Stimulated activated CD4-positive, alpha-beta T cell treated with anti-CD3 and anti-CD28 coated beads, Interleukin-2, amount 100 ng/mL, for 48 hours (primary cell): ENCODE measurements around the gene DSTN.

Experiments used
- DNase-seq, 2 donors: peaks; one replicate each; pipeline ENCODE4 v3.0.0-alpha.2; 2020

Gene DSTN

DNA sequence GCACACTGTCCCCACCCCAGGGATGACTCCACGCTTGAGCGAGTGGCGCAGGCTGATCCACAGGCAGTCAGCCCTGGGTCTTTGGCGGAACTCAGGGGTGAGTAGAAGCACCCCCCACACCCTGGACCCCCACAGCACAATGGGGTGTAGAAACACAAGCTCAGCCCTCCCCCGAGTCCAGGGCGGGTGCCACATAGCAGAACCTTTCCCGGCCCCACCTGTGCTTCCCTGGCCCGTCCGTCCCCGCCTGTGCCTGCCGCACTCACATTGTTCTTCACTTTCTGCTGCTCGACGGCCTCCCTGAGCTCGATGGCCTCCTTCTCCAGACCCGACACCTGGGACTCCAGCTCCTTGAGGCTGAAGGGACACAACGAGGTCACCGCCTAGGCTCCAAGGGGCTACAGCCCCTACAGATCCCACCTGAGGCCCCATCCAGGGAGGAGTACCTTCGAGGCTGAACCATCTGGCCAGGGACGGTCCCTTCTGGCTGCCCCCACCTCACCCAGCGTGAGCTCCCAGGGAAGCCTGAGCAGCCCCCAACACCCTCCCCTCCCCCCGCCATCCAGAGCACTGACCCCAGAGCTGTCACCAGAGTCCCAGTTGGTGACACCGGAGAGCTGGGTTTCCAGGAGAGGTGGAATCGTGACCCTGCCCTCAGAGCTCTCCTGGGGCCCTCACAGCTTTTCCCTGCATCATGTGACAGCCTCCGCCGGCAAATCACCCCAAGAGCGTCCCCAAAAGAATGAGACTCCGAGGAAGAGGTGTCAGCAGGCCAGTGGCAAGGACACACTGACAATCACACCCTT is 55.6 kb downstream of the DSTN start:
- DNase-seq, result no peak

DNA sequence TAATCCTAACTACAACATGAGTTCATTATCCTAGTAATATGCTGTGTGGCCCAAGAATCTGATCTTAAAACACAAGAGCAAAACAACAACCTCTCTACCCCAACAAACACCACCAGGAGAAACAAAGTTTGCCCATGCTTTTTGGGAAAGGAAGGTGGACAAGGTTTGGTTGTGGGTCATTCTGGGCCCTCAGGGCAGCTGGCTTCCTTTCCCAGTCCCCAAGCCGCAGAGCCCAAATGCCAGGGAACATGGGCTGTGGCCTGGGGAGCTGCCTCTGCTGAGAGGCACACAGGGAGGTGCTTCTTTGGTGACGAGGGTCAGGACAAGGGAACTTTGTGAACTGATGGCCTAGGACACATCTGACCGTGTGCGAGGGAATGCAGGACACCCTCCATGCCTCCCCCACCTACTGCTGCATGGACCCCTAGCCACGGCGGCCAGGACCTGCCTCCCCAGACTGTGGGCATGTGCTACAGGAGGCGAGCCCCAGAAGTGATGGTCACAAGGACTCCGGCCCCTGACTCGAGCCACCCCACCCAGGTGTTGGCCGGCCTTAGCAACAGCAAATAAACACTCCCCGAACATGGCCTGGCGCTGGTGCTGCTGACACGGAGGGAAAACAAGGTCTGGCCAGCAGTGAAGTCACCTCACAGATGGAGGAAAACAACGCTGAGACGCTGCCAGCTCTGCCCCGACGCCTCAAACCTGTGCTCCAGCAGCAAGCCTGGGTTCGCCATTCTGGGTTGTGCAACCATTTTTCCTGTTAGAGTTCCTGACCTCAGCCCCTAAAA is 56.5 kb downstream of the DSTN start:
- no peak for DNase-seq

DNA sequence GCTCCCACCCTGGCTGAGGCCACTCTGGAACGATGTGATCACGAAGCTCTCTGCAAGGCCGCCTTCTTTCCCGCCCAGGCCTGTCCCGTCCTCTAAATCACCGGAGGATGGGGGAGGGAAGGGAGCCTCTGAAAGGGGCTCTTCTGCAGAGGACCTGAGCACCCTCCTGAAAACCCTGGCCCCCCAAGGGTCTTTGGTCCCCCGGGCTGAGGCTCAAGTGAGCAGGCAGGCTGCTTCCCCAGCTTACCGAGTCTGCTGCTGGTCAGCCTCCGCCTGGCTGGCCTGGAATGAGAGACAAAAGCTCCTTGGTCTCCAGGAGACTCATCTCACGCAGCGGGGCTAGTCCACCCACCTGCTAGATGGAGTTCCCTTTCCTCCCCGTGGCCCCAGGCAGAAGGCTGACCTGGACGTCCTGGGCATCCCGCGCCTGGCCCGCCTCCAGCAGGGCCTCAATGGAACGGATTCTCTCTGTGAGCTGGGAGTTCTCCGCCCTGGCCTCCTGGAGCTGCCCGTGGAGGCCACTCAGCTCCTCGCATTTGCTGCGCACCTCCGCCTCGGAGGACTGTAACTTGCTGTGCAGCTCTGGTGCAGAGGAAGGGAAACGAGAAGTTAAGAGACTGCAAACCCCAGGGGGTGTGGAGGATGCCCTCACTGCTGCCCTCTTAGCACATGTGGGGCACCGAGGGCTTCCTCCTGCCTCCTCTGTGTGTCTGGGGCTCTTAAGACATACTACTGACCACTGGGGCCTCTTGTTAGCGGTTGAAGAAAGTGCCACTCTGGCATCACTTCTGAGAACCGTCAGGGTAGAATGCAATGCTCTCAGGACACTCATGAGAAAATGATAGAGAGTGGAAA is 57.5 kb downstream of the DSTN start:
- no peak for DNase-seq

DNA sequence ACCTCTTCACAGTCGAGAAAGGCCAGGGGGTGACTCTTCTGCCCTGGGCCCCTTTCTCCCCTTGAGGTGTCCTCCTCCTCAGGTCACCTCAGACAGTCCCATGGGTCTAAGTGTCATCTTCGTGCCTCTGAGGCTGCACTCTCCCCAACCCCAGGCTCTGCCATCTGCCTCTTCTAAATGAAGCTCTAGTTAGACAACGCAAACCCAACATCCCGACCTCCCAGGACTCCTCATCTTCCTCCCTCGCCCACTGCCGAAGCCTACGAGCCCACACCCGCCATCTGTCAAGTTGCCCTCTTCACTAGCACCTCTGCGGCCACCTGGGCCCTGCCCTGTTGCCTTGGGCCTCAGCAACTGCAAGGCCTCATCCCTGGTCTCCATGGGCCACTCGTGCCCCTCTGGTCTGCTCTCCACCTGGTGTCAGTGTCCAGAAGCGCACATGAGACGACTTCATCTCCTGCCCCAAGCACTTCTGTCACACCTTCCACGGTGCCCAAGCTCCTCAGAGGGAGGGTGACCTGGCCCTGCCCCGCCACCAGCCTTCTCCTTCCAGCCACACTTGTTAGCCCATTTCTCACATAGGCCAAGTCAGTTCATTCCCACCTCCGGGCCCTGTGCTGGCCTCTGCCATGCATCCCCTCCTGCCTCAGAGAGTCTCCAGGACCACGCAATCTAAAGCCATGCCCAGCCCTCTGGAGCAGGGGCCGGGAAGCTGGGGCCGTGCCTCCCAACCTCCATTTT is 58.4 kb downstream of the DSTN start:
- no peak for DNase-seq

DNA sequence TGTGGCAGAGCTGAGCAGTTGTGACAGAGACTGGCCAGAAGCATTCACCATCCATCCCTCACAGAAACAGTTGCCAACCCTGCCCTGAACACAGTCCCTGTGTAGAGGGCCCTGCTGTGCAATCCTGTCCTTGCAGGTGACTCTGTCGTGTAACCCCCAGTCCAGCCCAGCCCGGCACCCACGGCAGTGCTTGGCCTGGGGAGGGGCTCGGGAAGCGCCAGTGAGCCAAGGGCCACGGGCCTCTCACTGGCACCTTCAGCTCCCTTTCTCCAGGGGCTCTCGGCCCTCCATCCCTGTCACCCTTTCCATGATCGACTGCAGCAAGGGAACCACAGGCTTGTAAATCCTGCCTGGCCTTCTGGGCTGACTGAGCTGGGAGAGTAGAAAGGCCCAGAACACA is 59.1 kb downstream of the DSTN start:
- DNase-seq, result no peak

DNA sequence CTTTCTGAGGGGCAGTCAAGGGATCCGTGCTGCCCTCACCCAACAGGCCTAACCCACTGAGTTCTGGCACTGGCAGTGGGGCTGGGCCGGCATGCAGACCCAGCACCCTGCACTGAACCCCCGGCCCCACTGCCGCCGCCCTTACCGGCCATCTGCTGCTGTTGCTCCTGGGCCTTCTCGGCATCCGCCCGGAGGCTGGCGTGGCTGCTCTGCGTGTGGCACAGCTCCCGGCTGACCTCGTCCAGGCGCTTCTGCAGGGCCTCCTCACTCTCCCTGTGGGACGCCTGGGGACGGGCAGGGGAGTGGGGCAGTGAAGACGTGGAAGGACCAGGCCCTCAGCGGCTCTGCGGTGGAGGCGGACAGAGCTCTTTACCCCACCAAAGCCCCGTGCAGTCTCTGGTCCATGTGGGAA is 59.8 kb downstream of the DSTN start:
- DNase-seq, result no peak

DNA sequence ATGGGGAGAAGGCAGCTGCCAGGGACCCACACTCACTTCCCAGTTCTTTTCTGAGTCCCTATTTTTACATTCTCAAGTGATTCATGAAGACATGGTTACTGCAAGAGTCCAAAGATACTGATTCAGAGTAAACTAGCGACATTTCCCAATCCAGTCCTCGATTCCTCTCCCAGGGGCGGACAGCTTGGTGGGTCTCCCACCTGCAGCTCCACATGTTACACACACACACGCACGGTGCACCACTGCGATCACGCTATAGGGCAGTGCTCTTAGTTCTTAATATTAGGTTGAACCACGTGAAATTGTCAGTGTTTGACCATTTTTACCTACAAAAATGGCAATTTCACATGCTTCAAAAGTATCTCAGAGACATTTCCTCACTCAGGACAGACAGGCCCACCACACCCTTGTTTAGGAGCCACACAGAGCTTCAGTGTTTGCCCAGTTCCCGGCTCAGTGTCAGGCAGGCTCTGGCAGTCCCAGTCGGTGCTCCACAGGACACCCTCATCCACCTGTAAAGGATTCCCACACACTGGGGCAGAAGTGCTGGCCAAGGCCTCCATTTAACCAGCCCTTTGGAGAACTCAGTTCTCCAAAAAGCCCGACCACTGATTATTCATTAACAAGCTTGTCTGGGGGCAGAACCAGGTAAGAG is 60.4 kb downstream of the DSTN start:
- DNase-seq, result no peak

DNA sequence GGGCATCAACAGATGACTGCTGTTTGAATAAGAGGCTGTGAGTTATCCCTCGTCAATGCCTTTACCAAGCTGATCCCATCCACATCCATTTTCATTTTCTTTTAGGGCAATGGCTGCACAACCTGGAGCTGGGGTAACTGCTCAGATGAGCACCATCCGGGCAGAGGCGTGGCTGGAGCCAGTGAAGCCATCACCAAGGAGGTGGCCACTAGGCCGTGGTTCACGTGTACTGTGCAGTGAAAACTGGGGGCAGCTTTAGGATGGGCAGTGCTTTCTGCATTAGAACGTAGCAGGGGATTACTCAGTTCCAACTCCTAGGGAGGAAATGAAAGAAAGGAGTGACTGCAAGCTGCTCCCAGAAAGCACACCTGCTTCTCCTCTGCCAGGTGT is 60.9 kb downstream of the DSTN start:
- no peak for DNase-seq

DNA sequence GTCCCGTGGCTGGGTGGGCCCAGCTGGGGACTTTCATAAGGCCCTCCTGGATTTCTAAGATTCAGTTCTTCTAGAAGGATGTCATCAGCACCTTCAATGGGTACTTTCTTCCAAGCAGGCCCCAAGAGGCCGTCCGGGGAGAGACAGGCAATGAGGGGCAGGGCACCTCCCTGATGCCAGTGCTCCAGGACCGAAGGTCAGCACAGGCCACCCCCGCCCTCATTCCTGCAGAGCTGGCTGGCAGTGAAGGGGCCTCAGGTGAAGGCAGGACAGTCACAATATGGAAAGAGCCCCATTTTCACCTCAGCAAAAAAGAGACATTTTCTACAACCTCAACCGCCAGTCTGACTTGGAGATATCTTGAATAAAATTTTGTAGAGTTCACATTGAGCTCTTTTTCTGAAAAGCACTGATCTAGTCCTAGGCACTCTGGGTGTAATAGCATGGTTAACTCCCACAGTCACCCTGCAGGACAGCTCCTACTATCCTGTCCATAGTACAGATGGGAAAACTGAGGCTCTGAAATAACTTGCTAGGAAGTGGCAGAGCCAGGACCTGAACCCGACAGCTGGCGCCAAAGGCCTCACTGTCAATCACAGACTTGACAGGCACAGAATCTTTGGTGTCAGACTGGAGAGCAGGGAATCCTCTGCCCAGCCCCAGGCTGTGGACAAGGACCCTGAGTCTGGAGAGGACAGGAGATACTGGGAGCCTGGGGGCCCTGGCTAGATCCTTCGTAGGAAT is 61.9 kb downstream of the DSTN start:
- DNase-seq, result no peak

DNA sequence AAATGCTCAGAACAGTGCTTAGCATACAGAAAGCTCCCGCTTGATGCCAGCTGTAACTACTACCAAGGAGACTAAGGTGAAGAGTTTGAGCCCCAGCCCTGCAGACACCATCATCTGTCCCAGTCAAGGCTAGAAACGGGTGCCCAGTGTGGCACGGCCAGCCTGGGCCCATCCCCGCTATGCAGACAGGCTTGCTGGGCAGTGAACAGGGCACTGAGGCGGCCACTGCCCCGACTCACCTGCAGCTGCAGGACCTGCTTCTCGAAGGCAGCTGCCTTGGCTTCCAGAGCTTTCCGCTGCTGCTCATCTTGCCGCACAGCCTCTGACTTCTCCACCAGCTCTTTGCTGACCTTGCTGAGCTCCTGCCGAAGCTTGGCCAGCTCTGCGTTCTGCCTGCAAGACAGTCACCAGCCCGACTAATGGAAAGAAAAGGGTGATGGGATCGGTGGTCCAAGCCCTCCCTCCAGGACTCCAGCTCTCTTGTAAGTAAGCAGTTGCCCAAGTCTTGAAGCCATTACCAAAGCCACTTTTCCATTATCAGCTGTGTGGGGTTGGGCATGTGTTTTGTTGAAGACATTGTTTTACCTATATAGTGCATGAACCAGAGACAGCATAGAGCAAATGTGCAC is 63.5 kb downstream of the DSTN start:
- DNase-seq, result no peak

DNA sequence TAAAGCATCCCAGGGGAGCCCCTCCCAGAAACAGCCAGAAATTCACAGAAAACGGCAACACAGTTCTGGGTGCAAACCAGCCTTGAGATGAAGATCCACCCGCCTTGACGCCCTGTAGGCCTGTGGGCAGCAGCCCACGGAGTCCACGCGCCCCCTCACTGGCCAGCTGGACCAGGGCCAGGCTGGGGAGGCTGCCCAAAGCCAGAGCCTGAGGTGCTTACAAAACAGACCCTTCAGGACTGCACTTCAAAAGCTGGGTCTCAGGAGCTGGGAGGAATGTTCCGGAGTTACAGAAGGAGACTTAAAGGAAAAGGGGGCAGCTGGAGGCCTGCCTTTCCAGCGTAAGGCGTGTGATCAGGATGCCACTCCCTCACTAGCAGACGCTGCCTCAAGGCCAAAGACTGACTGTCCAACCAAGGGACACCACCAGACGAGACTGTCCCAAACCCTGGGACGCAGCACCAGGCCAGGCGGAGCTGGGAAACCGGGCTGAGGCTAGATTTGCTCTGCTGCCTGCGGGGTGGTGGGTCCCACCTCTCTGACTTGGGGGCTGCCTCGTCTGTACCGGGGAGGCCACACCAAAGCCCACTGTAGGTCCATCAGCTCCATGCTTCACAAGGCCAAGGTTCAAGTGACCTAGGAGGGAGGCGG is 64.1 kb downstream of the DSTN start:
- no peak for DNase-seq

DNA sequence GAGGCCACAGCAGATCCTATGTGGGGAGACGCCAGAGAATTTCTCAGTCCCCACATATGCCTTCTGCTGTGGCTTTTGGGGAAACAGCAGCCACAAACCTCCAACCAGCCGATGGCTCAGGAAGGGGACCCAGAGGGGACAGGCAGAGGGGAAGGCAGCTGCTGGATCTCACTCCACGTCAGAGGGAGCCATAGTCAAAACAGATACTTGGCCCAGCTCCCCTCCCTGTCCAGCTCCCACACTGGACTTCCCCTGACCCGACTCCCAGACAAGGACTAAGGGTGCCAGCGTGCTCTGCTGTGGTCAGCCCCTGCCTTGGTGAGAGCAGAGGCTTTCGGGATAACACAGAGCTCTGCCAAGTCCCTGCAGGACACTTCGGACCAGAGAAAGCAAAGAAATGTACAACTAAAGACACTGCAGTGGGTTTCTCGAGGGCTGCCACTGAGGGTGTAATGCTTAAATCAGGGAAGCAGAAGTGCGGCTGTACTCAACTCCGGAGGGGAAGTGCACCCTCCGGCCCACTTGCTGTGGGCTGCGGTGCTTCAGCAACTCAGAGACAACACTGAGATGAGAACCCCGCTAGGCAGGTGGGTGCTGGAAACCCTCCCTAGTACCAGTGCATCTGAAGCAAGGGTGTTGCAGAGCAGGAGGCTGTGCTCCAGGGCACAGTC is 64.9 kb downstream of the DSTN start:
- no peak for DNase-seq

DNA sequence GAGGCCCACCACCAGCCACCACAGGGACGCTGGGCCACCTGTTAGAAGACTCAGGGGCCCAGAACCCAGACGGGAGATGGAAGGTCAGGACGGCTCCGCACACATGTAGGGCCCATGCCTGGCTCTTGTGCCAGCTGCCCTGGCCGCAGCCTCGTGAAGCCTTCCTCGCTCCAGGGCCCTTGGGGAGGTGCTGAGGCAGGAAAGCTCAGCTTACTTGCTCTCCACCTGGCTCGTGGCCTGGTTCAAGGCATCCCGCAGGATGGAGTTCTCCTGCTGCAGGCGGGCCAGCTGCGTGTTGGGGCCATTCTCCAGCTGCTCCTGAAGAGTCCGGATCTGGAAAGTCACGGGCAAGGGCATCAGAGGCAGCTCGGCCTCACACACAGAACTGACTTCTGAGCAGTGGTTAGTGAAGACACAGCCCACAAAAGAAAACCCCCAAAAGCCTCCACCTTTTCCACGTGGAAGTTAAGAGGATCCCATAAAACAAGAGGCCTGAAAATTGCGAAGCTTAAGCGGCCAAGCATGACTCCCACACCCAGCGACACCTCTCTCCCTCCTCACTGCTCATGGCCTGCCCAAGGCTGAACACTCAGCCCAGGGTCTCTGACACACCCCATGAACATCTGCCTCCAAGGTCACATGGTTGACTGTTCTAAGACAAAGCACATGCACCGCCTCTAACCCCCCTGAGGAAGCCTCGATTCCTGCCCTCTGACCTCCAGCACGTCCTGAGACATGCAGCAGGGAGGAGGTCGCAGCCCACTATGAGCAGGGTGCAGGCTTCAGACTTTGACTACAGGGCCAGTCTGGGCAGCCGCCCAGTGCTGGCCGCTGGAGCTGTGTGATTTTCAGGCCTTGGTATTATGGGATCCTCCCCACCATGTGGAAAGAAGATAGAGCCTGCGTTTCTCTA is 65.7 kb downstream of the DSTN start:
- DNase-seq, result no peak

DNA sequence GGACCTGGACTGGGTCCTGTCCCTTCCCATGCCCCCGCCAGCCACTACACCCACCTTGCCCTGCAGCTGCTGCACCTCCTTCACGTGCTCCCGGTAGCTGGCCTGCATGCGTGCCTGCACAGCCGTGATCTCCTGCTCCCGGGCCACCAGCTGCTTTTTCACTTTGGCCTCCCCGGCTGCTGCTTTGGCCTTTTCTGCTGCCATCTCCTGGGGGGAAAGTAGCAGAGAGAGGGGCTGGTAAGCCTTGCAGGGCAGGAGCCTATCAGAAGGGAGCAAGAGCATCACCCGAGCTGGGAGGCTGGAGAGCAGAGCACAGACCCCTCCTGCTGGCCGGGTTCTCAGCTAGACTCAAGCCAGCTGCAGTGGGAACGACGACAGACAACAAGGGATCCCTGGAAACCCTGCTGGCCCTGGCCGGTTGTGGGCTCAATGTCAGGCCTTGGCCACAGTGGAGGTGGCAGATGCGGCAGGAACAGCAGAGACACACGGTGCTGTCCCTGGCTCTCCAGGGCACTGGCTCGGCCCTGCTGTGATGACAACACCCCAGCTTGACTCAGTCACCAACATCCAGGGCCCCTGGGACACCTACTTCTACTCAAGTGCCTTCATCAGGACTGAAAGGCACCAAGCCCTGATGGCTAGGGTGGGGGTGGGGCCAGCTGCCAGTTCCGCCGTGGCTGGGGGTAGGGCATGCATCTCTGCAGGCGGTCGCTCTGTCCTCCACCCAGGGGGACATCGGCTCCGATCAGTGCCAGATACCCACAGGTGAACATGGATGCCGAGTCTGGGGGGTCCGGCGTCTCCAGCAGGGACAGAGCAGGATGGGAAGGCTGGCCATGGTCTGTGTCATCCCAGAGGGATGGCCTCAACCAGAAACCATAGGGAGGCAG is 66.9 kb downstream of the DSTN start:
- DNase-seq, result no peak

DNA sequence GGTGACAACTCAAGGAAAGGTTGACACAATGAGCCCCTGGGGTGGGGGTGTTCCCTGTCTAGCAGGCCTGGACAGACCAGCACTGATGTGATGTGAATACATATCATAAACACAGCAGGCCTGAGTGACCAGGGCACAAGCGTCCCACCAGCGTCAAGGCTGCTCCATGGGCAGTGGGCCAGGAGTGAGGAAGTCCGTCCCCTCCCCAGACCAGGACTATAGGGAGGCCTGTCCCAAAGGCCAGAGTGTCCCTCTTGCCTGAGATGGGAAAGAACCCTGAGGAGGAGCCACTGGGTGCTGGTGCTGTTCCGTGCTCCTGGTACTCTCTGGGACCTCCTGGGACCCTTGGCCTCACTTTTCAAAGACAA is 67.5 kb downstream of the DSTN start:
- DNase-seq, result no peak

DNA sequence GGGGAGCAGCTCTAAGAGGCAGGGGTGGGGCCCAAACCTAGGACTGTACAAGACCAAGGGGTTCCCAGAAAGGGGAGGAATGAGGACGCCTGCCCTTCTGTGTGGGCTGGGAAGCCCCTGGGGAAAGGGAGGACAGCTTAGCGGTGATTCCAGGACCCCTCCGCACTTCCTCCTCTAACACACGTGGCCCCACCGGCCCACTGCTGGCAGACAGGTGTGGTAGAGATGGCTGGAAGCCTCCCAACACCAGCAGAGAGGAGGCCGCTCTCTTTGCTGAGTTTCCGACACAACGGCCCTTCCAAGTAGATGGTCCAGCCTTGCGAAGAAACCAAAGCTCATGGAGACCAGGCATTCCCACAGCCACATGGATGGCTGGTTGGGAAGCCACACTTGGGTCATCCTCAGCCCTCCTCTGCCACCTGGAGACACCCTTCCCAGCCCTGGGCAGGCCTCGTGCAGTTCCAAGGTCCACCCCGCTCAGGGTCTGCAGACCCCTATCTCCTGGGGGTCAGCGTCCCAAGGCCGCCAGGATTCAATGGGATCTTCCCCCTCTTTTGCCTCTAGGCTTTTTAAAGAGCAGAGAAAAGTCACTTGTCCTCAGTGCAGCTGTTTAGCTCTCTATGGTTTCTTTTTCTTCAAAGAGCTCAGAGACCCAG is 68.2 kb downstream of the DSTN start:
- DNase-seq, result no peak

DNA sequence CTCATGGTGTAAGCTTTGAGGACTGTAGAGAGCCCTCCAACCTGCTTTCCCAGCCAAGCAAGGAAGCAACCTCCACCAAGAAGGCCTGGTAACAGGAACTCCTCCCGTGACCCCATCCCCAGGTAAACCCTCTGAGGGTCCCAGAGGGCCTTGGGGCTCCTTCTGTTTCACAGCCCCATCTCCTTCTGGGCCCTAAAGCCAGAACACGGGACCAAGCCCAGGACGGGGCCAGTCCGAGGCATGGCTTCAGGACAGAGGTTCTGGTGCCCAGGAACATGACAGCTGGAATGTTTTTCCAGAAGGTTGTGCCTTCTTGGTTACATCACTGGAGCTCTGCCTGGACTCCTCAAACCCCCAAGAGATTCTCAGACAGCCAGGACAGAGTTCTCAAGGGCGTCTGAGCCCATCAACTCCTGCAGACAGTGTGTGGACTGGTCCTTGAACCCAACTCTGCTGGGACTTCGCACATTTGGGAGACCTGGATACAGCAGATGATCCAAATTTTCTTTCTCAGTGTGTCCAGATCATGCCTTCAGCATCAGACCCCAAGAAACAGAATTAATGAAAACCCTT is 69.0 kb downstream of the DSTN start:
- no peak for DNase-seq
